Measurements from ENCODE around the gene RHOU.

The RHOU gene

DNA sequence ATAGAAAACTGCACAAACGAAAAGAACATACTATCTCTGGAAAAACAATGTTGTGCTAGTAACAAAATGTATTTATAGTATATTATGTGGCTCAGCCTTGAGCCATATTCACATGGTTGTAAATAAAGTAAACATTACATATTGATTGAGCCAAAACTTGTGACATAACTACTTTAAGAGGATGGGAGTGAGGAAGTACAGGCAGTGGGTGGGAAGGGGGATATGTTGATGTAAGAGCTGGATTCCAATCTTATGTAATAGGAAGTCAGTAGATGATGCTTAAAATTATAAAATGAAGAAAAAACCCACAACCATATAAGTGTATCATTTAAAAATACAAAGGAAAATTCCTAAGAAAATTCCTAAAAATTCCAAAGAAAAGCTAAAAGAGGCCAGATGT lies 42.7 kb downstream of the RHOU start:
- no peak overlapping the region for H3K27ac Mint-ChIP-seq
- H3K36me3 Mint-ChIP-seq (ENCODE audit: low read depth) = no peaks in the 10 kb centered on the region
- H3K9me3 Mint-ChIP-seq = no peaks in the 10 kb centered on the region
- H3K27me3 Mint-ChIP-seq (ENCODE audit: low read depth) = peaks cover 8% of the 10 kb centered on the region
- DNase-seq (ENCODE audit: low spot score) = no peak
- no peak overlapping the region for H3K4me3 Mint-ChIP-seq
- peaks cover 3% of the 10 kb centered on the region for H3K4me1 Mint-ChIP-seq (ENCODE audit: low read depth)

DNA sequence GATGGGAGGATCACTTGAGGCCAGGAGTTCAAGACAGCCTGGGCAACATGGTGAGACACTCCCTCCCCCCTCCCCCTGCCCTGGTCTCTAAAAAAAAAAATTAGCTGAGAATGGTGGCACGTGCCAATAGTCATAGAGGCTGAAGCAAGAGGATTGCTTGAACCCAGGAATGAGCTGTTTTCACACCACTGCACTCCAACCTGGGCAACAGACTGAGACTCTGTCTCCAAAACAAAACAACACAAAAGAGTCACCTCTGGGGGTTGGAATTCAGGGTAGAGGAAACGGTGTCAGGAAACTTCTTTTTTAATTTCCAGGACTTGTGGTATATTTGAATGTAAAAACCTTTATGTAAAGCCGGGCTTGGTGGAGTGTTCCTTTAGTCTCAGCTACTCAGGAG lies 43.2 kb downstream of the RHOU start:
- Mint-ChIP-seq H3K36me3 (ENCODE audit: low read depth) (no peaks in the 10 kb centered on the region), H3K4me1 (ENCODE audit: low read depth) (peaks cover 3% of the 10 kb centered on the region), H3K4me3 (no peak overlapping the region), H3K27me3 (ENCODE audit: low read depth) (peaks cover 8% of the 10 kb centered on the region), H3K27ac (no peak overlapping the region), H3K9me3 (no peaks in the 10 kb centered on the region)
- DNase-seq (ENCODE audit: low spot score) = no peak

DNA sequence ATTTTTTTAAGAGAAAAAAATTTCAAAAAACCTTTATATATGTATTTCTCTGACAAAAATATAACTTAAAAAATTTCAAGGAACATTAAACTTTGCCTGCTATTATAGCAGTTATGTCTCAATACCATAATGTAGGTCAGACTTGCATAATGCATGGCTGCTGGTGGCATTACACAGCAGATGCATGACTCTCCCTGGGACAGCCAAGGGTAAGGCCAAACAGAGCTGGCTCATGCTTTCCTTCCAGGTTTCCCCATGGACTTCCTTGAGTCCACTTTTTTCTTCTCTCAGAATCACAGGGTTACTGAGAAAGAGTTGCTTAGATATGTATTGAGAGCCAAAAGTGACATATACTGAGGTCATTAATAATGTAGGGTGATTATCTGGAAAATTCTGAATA lies 43.7 kb downstream of the RHOU start:
- Mint-ChIP-seq H3K36me3 (ENCODE audit: low read depth) (no peaks in the 10 kb centered on the region), H3K27ac (no peak overlapping the region), H3K4me1 (ENCODE audit: low read depth) (peaks cover 3% of the 10 kb centered on the region), H3K27me3 (ENCODE audit: low read depth) (peaks cover 8% of the 10 kb centered on the region), H3K9me3 (no peaks in the 10 kb centered on the region), H3K4me3 (no peak overlapping the region)
- no peak for DNase-seq (ENCODE audit: low spot score)

DNA sequence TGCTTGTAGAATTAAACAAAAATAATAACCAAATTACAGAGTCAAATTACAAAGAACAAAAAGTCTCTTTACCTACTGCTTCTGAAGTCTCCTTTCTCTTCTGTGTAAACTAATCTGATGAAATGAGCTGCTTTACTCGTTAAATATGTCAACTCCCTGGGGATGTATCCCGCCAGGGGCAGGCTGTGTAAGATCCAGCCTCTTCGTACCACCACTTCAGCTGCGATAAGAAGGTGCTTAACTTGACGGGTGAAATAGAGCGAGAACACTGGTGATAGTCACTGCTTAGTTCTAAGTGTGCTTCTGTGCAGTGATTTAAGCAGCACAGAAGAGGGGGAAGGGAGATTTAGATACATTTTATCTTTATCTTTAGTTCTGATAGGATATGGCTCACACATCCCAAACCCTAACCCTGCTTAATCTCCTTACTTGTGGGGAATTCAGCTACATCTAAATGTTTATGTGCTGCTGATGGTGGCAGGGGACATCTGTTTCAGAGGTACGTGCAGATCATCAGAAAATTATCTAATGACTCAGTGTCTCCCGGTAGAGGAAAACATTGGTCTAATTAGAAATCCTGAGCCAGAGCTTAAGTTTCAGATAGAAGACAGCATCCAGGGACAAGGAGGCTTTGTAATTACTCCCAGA lies 46.0 kb downstream of the RHOU start:
- no peaks in the 10 kb centered on the region for H3K4me1 Mint-ChIP-seq (ENCODE audit: low read depth)
- no peak overlapping the region for H3K27ac Mint-ChIP-seq
- no peak overlapping the region for H3K4me3 Mint-ChIP-seq
- no peak for DNase-seq (ENCODE audit: low spot score)
- no peaks in the 10 kb centered on the region for H3K9me3 Mint-ChIP-seq
- H3K27me3 Mint-ChIP-seq (ENCODE audit: low read depth) = peaks cover 7% of the 10 kb centered on the region
- no peaks in the 10 kb centered on the region for H3K36me3 Mint-ChIP-seq (ENCODE audit: low read depth)

DNA sequence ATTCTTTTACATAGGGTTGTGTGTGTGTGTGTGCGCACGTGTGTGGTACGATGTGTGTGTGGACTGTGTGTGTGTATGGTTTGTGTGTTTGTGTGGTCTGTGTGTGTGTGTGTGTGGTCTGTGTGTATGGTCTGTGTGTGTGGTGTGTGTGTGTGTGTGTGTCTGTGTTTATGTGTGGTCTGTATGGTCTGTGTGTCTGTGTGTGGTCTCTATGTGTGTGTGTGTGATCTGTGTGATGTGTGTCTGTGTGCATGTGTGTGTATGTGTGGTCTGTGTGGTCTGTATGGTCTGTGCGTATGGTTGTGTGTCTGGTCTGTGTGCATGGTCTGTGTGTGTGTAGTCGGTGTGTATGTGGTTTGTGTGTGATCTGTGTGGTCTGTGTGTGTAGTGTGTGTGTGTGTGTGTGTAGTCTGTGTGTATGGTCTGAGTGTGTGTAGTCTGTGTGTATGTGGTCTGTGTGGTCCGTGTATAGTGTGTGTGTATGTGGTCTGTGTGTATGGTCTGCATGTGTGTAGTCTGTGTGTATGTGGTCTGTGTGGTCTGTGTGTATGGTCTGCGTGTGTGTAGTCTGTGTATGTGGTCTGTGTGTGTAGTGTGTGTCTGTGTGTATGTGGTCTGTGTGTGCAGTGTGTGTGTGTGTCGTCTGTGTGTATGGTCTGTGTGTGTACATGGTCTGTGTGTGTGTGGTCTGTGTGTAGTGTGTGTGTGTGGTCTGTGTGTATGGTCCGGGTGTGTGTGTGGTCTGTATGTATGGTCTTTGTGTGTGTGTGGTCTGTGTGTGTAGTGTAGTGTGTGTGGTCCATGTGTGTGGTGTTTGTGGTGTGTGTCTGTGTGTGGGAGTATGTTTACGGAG lies 46.8 kb downstream of the RHOU start:
- no peak overlapping the region for H3K4me3 Mint-ChIP-seq
- no peaks in the 10 kb centered on the region for H3K36me3 Mint-ChIP-seq (ENCODE audit: low read depth)
- H3K9me3 Mint-ChIP-seq = no peaks in the 10 kb centered on the region
- no peak for DNase-seq (ENCODE audit: low spot score)
- H3K27me3 Mint-ChIP-seq (ENCODE audit: low read depth) = peaks cover 7% of the 10 kb centered on the region
- H3K27ac Mint-ChIP-seq = no peak overlapping the region
- no peaks in the 10 kb centered on the region for H3K4me1 Mint-ChIP-seq (ENCODE audit: low read depth)

DNA sequence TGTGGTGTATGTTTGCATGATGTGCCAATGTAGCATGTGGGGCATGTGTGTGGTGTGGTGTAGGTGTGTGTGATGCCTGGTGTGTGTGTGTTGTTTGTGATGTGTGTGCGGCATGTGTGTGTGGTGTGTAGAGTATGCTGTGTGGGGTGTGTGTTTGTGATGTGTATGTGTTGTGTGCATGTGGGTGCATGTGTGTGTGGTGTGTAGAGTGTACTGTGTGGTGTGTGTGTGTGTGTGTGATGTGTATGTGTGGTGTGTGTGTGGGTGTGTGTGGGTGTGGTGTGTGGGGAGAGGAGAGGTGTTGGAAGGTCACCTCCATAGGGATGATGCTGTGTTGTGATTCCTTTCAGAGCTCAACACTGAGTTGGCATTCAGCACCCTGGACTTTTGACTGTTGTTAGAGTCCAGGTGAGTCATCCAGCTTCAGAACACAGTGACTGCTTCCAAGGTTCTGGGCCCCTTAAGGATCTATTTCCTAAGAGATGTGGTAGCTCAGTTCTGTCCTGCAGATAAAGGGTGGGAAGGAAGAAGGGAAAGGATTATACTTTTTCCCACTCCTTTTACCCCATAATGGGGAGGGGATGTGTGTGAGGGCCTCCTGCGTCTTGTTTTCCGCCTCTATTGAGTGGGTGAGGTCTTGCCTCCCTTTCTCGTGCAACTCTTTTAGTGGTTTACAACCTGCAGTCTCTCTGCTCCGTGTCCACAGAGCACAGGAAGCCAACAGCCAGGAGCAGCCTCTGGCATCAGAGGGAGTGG lies 47.6 kb downstream of the RHOU start:
- H3K27me3 Mint-ChIP-seq (ENCODE audit: low read depth) = peaks cover 8% of the 10 kb centered on the region
- DNase-seq (ENCODE audit: low spot score) = no peak
- H3K4me3 Mint-ChIP-seq = no peak overlapping the region
- no peak overlapping the region for H3K27ac Mint-ChIP-seq
- no peaks in the 10 kb centered on the region for H3K4me1 Mint-ChIP-seq (ENCODE audit: low read depth)
- no peaks in the 10 kb centered on the region for H3K36me3 Mint-ChIP-seq (ENCODE audit: low read depth)
- no peaks in the 10 kb centered on the region for H3K9me3 Mint-ChIP-seq

DNA sequence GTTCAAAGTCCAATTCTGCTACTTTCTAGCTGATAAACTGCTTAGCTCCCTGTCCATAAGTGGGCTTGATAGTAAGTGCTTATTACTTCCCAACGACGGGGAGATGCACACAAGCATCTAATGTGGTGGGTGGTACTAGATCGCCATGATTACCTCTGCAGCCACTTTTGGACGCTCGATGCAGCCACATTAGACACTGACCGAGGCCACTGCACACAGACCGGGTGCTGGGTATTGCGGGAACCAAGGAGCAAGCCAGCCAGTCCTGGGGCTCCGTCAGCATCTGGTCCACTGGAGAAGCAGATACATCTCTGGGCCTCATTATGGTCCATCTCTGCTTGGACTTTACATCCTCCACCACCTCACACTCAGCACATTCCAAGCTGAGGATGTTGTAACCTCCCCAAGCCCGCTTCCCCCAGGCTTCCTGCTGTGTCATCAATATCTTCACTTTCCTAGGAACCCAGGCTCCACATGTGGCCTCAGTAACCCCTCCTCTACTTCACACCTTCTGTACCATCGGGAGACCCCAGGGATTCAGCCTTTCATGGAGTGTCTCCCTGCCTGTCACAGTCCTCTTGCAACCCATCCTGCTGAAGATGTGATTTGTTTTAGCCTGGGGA lies 48.2 kb downstream of the RHOU start:
- H3K27ac Mint-ChIP-seq = no peak overlapping the region
- H3K4me1 Mint-ChIP-seq (ENCODE audit: low read depth) = no peaks in the 10 kb centered on the region
- peaks cover 9% of the 10 kb centered on the region for H3K27me3 Mint-ChIP-seq (ENCODE audit: low read depth)
- no peaks in the 10 kb centered on the region for H3K9me3 Mint-ChIP-seq
- no peaks in the 10 kb centered on the region for H3K36me3 Mint-ChIP-seq (ENCODE audit: low read depth)
- no peak for DNase-seq (ENCODE audit: low spot score)
- no peak overlapping the region for H3K4me3 Mint-ChIP-seq

DNA sequence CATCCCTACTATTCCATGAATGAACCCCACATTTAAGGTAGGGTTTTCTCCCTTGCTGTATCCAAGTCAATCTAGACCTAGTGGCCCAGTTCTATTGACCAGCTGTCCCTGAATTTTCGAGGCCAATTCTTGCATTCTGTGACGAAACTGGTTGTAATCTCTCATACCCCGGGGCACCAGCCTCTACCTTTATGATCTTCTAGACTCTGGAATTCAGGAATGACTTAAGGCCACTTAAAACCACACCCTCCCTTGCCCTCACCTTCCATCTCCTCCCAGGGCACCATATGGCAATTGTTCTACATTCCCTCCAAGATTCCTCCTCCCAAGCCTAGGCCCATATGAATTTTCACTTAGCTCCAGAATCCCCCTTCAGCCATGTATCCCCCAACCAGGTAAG lies 48.9 kb downstream of the RHOU start:
- no peak for DNase-seq (ENCODE audit: low spot score)
- Mint-ChIP-seq H3K9me3 (no peaks in the 10 kb centered on the region), H3K27me3 (ENCODE audit: low read depth) (peaks cover 9% of the 10 kb centered on the region), H3K4me1 (ENCODE audit: low read depth) (no peaks in the 10 kb centered on the region), H3K27ac (no peak overlapping the region), H3K4me3 (no peak overlapping the region), H3K36me3 (ENCODE audit: low read depth) (no peaks in the 10 kb centered on the region)

DNA sequence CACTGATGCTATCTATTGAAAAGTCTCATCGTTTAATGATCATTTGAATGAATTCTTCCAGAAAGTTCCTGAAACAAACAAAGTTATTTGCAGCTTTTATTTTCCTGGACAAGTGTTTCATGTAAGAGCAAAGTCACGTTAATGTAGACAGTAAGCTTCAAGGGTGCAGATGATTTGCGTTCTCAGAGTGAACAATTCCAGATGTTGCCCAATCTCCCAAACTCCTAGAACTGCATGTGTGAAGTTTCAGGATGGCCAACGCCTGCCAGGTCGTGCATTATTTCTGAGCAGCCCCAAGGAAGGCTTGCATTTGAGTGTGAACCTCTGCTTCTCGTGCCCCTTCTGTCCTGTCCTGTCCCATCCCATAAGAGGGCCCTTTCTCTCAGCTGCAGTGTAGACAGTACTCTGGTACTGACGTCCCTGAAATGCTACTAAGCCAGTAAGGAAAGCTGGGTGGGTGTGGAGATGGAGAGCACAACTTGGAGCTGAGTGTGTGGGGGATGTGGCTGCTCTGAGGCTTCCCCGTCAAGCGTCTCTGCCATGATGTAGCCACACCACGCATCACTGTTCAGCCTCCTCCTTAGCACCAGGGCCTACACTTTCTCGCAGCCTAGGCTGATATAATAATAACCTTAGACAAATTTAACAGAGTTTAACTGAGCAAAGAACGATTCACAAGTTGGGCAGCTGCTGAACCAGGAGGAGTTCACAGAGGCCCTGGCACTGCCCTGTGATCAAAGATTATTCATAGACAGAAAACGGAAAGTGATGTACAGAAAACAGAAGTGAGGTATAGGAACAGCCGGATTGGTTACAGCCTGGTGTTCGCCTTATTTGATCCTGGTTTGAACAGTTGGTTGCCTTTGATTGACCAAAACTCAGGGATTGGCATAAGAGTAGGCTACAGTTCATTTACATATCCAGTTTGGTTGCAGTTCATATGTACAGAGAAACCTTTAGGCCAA lies 50.4 kb downstream of the RHOU start:
- Mint-ChIP-seq H3K36me3 (ENCODE audit: low read depth) (no peaks in the 10 kb centered on the region), H3K27ac (no peak overlapping the region), H3K27me3 (ENCODE audit: low read depth) (peaks cover 2% of the 10 kb centered on the region), H3K9me3 (no peaks in the 10 kb centered on the region), H3K4me1 (ENCODE audit: low read depth) (peaks cover 1% of the 10 kb centered on the region), H3K4me3 (no peak overlapping the region)
- no peak for DNase-seq (ENCODE audit: low spot score)

DNA sequence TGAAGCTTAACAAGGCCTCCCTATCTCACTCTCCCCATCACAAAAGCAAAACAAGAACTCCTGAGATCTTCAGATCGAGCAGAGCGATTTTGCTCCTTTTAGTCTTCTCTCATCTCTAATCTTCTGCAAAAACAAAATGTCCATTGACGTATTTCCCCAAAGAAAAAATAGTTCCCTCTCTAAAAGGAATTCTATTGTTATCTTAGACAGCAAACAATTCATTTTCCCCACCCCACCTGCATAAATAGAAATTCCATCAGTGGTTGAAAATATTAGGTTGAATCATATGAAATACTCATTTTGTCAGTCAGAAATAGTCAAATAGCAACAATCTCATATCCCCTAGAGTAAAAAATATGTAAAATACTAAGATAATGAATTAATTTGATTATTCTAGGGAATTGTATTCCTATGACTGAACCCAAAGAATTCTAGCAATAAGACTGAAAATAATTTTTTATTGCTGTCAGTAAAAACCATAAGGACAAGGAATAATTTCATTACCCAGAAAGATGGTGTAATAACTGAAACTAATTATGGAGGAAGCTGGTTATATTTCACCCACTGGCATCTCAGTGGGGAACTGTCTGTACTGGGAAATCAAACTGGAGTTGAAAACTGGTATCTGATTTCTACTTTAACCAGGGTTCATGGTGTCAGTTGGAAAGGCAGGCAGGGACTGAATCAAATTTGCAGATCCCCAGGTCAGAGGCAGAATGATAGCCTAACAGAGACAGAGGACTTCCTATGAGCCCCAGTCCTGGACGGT lies 51.3 kb downstream of the RHOU start:
- Mint-ChIP-seq H3K4me3 (no peak overlapping the region), H3K27me3 (ENCODE audit: low read depth) (peaks cover 2% of the 10 kb centered on the region)

DNA sequence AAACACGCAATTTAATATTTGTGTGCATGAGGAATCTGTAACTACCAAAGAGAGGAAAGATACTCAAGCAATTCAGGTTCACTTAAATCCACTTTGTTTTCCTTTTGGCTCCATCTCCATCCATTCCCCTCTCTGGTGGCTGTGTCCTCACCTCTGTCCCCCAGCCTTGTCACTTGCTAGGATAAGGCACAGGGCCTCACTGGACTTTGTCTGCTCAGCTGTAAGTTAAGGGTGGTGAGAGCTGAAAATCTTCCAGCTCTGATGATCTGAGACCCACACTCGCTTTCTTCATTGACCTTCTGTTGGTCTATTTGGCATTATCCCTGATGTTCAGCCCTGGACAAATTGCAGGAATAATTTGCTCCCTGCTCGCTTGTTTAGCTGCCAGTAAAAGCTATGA lies 56.5 kb downstream of the RHOU start:
- no peaks in the 10 kb centered on the region for H3K9me3 Mint-ChIP-seq
- peaks cover 2% of the 10 kb centered on the region for H3K27me3 Mint-ChIP-seq (ENCODE audit: low read depth)
- H3K4me1 Mint-ChIP-seq (ENCODE audit: low read depth) = peaks cover 14% of the 10 kb centered on the region
- DNase-seq (ENCODE audit: low spot score) = no peak
- no peak overlapping the region for H3K27ac Mint-ChIP-seq
- H3K36me3 Mint-ChIP-seq (ENCODE audit: low read depth) = no peaks in the 10 kb centered on the region
- no peak overlapping the region for H3K4me3 Mint-ChIP-seq

More for the DNA sequence above, 51.3 kb downstream of the RHOU start:
- Mint-ChIP-seq H3K4me1 (ENCODE audit: low read depth) (peaks cover 6% of the 10 kb centered on the region), H3K9me3 (no peaks in the 10 kb centered on the region), H3K36me3 (ENCODE audit: low read depth) (no peaks in the 10 kb centered on the region), H3K27ac (no peak overlapping the region)
- no peak for DNase-seq (ENCODE audit: low spot score)

DNA sequence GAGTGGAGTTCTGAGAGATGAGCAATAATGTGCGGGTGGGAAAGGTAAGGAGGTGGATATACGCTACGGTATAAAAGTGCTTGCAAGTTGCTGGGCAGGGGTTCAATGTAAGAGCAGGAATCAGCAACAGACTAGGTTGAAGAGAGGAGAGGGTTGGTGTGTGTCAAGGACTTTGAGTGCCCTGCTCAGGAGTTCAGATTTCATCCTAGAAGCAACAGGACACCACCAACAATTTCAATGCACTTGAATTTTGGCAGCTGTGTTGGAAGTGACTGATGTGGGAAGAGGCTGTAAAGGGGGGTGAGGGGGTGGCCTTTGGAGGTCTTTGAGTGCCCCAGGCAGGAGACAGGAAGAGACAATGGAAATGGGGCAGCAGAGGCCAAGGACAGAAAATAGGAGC lies 57.3 kb downstream of the RHOU start:
- Mint-ChIP-seq H3K4me3 (no peak overlapping the region), H3K27me3 (ENCODE audit: low read depth) (peaks cover 2% of the 10 kb centered on the region), H3K36me3 (ENCODE audit: low read depth) (peaks cover 1% of the 10 kb centered on the region), H3K27ac (no peak overlapping the region), H3K4me1 (ENCODE audit: low read depth) (peaks cover 18% of the 10 kb centered on the region), H3K9me3 (peaks cover 7% of the 10 kb centered on the region)
- no peak for DNase-seq (ENCODE audit: low spot score)
